Activated T-helper 1 cell treated with anti-CD3 and anti-CD28 coated beads, Interleukin-12 subunit alpha, Interleukin-12 subunit beta, Interleukin-2, Interleukin-4 antibody, amounts not matched to agents 30 ng/mL and 10 ng/mL and 1 ng/mL, durations not matched to agents 14 hours and 24 hours and 36 hours (primary cell): ENCODE data around the gene SYNGR2. TPM values are rescaled to one million over a fixed set of nuclear protein-coding genes. Genes with fewer than 3 reads are reported as not detected.
"Not testable (repeated sequence)": the region's sequence is repeated elsewhere in the genome, so short reads cannot be mapped to it uniquely, and the experiment has no call there.

Source experiments
- DNase-seq: peaks from one replicate; pipeline ENCODE4 v3.0.0; 2021; ENCODE audit warnings: low spot score
- H3K27ac Mint-ChIP-seq: one replicate; pipeline ENCODE4 v1.8.0; 2021; ENCODE audit warnings: mild to moderate bottlenecking, mixed read lengths
- H3K27me3 Mint-ChIP-seq: one replicate; pipeline ENCODE4 v1.8.0; 2022; ENCODE audit warnings: mild to moderate bottlenecking, moderate library complexity, mixed read lengths; ENCODE audit not compliant: insufficient read depth
- H3K36me3 Mint-ChIP-seq: one replicate; pipeline ENCODE4 v1.8.0; 2021; ENCODE audit warnings: low read depth, mixed read lengths
- H3K4me1 Mint-ChIP-seq: one replicate; pipeline ENCODE4 v1.8.0; 2021; ENCODE audit warnings: low read depth, mixed read lengths
- H3K4me3 Mint-ChIP-seq: one replicate; pipeline ENCODE4 v1.8.0; 2021; ENCODE audit warnings: mild to moderate bottlenecking, moderate library complexity, mixed read lengths
- H3K9me3 Mint-ChIP-seq: one replicate; pipeline ENCODE4 v1.8.0; 2021; ENCODE audit warnings: mixed read lengths
- intact Hi-C: fragments of 100-400 bp; cut with micrococcal nuclease; formaldehyde crosslinking; loops from one replicate; pipeline ENCODE4 v1.15.1; 2024
- total RNA-seq: library from RNA; stranded (reverse); gene quantifications from 2 replicates; pipeline ENCODE4 v1.2.3, GENCODE V29; 2022

The SYNGR2 gene
- total RNA-seq, 1 donor from 2014 or later: 131 TPM

DNA sequence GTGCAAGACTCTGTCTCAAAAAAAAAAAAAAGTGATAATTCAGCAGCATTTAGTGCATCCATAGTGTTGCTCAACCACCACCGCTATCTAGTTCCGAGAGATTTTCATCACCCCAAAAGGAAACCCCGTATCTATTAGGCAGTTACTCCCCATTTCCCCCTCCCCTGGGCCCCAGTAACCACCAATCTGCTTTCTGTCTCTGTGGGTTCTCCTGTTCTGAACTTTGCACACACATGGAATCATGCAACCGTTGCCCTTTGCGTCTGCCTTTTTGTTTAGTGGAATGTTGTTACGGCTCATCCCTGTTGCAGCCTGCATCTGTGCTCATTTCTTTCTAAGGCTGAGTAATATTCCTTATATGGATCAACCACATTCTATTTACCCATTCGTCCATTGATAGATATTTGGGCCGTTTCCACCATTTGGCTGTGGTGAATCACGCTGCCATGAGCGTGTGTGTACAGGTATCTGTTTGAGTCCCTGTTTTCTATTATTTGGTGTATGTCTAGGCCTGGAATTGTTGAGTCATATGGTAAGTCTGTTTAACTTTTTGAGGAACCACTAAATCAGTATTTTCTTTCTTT is 8.7 kb upstream of the SYNGR2 start:
- H3K27me3 Mint-ChIP-seq: no peaks in the 10 kb centered on the region
- H3K36me3 Mint-ChIP-seq: no peaks in the 10 kb centered on the region
- intact Hi-C loops: no loop called here
- no peaks in the 10 kb centered on the region for H3K9me3 Mint-ChIP-seq
- no peak for DNase-seq
- peaks cover 7% of the 10 kb centered on the region for H3K4me1 Mint-ChIP-seq
- peak overlapping the region; percentile 2 for H3K27ac Mint-ChIP-seq
- no peak overlapping the region for H3K4me3 Mint-ChIP-seq

DNA sequence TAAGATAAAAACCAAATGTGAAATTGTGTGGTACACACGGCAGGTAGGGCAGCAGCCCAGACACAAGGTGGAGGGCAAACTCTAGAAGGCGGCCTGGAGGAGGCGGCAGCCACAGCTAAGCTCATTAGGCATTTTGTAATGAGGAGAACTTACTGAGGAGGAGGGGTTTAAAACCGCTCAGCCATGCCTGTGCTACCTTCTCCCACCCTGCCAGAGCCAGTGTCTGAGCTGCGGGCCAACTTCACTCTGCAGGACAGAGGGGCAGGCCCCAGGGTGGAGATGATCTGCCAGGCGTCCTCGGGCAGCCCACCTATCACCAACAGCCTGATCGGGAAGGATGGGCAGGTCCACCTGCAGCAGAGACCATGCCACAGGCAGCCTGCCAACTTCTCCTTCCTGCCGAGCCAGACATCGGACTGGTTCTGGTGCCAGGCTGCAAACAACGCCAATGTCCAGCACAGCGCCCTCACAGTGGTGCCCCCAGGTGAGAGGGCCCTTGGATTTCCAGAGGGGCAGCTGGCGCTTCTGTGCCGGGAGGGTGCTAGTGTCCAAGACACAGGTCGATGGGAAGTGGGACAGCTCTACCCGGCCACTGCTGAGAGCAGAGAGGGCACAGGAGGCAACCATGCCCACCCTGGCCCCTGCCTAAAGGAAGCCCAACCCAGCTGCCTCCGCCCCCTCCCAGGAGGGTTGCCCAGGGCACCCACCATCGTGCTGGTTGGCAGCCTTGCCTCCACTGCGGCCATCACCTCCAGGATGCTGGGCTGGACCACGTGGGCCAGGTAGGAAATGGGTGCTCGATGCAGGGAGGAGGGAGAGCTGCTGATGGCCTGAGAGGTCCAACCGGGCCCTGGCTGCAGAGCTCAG is 4.3 kb upstream of the SYNGR2 start:
- H3K4me3 Mint-ChIP-seq: no peak overlapping the region
- H3K27ac Mint-ChIP-seq: no peak overlapping the region
- intact Hi-C loops: no loop called here
- H3K27me3 Mint-ChIP-seq: peaks cover 2% of the 10 kb centered on the region
- no peak for DNase-seq
- no peaks in the 10 kb centered on the region for H3K36me3 Mint-ChIP-seq
- peaks cover 7% of the 10 kb centered on the region for H3K4me1 Mint-ChIP-seq
- H3K9me3 Mint-ChIP-seq: no peaks in the 10 kb centered on the region

- intact Hi-C loops: no loop called here
- H3K4me1 Mint-ChIP-seq: peaks cover 1% of the 10 kb centered on the region
- H3K27ac Mint-ChIP-seq: no peak overlapping the region
Measured at GRCh38 chr17:78164748-78165607, 3.4 kb upstream of the SYNGR2 start.

DNA sequence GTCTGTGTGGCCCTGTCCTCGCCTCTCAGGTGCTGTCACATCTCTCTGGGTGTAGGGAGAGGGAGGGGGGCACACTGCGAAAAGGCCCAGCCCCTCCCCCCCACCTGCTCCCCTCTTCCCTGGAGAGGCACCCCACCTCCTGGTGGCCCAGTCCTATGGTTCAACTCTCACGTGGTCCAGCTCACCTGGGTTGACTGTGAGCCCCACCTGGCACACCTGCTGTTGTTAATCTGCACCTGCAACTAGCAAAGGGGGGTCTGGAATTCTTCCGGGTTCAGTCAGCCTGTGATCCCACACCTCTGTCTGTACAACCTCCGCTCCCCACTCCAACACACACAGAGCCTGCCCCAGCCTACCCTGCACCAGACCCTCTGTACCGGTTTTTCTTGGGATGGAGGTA is 2.0 kb upstream of the SYNGR2 start:
- Mint-ChIP-seq H3K4me1 (peaks cover 9% of the 10 kb centered on the region), H3K9me3 (no peaks in the 10 kb centered on the region), H3K27me3 (peaks cover 2% of the 10 kb centered on the region), H3K36me3 (no peaks in the 10 kb centered on the region), H3K27ac (no peak overlapping the region), H3K4me3 (peak overlapping the region; percentile 19)
- no peak for DNase-seq
- intact Hi-C loops: no loop called here

More at GRCh38 chr17:78164748-78165607, 3.4 kb upstream of the SYNGR2 start:
- no peaks in the 10 kb centered on the region for H3K9me3 Mint-ChIP-seq
- no peak overlapping the region for H3K4me3 Mint-ChIP-seq
- no peak for DNase-seq
- peaks cover 2% of the 10 kb centered on the region for H3K27me3 Mint-ChIP-seq
- no peaks in the 10 kb centered on the region for H3K36me3 Mint-ChIP-seq

DNA sequence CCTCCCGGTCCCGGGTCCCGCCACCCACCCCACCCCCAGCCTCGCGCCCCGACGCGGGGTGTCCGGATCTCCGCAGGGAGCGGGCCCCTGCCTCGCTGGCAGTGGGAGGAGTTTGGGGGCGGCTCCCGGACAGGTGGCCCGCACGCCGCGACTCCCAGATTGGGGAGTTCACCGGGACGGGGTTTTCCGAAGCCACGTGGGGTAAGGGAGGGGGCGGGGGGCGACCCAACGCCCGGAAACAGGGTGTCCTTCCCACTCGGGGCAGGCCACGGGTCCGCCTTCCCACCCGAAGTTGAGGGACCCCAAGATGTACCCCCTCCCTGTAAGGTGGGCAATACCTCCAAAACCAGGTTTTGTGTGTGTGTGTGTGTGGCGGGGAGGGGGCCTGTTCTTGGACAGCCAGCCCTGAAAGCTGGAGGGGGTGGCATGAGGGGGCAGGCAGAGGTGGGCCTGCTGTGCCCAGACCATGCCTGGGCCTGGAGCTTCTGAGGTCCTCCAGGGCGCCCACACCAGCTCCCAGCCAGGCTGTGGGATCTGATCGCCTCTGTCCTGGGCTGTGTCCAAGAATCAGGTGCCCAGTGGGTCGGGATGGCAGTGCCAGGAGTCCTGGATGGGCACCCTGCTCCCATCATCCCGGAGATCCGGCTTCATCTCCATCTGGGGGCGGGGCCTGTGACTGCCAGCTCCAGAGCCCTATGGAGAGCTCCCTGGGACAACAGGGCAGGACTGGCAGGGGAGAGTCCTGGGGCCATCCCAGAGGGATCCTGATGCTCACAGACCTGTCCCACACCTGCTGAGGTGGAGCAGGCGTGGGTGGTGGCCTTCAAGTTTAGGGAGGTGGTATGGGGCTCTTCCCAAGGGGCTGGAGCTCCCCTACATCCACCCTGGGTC is 767 bp downstream of the SYNGR2 start:
- intact Hi-C loops: loop anchor here (1.0 to 2.0 kb wide), 4 partner anchors 18 to 56 kb away; partner anchors contain the start of genes AFMID, TK1 and TMC6
- Mint-ChIP-seq H3K9me3 (no peaks in the 10 kb centered on the region), H3K4me1 (peaks cover 36% of the 10 kb centered on the region), H3K36me3 (peaks cover 19% of the 10 kb centered on the region), H3K27ac (peak overlapping the region; percentile 48), H3K27me3 (peaks cover 2% of the 10 kb centered on the region), H3K4me3 (peak overlapping the region; percentile 74)
- DNase-seq: peak; percentile 40

GRCh38 chr17:78170692-78171590 is 2.6 kb downstream of the SYNGR2 start:
- Mint-ChIP-seq H3K36me3 (peaks cover 19% of the 10 kb centered on the region), H3K9me3 (no peaks in the 10 kb centered on the region), H3K27me3 (peaks cover 2% of the 10 kb centered on the region), H3K4me1 (peaks cover 47% of the 10 kb centered on the region), H3K27ac (peak overlapping the region; percentile 61), H3K4me3 (peak overlapping the region; percentile 74)
- DNase-seq: no peak
- intact Hi-C loops: no loop called here

GRCh38 chr17:78171591-78172248 is 3.3 kb downstream of the SYNGR2 start:
- DNase-seq, H3K9me3 Mint-ChIP-seq, H3K27me3 Mint-ChIP-seq, intact Hi-C loops: not testable (repeated sequence)
- Mint-ChIP-seq H3K27ac (peak overlapping the region; percentile 18), H3K4me3 (peak overlapping the region; percentile 42), H3K4me1 (peaks cover 55% of the 10 kb centered on the region), H3K36me3 (peaks cover 19% of the 10 kb centered on the region)

DNA sequence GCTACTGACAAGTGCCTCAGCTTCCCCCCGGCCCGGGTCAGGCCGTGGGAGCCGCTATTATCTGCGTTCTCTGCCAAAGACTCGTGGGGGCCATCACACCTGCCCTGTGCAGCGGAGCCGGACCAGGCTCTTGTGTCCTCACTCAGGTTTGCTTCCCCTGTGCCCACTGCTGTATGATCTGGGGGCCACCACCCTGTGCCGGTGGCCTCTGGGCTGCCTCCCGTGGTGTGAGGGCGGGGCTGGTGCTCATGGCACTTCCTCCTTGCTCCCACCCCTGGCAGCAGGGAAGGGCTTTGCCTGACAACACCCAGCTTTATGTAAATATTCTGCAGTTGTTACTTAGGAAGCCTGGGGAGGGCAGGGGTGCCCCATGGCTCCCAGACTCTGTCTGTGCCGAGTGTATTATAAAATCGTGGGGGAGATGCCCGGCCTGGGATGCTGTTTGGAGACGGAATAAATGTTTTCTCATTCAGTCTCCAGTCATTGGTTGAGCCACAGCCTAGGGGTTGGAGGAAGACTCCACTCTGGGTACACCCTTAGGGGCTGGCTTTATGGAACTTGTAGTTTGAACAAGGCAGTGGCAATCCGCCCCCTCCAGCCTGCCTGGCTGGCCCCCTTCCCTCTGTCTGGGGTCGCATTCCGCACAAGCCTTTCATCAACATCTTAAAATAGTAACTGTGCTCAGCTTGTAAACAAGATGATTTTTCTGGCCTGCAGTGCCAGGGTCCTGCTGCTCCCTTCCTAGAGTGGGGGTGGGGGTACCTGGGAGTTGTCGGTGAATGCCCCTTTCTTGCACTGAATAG is 4.1 kb downstream of the SYNGR2 start:
- Mint-ChIP-seq H3K36me3 (peaks cover 19% of the 10 kb centered on the region), H3K27me3 (no peaks in the 10 kb centered on the region), H3K9me3 (no peaks in the 10 kb centered on the region), H3K4me1 (peaks cover 56% of the 10 kb centered on the region), H3K4me3 (peak overlapping the region; percentile 42), H3K27ac (peak overlapping the region; percentile 56)
- intact Hi-C loops: no loop called here
- DNase-seq: no peak

GRCh38 chr17:78173097-78173715 is 4.8 kb downstream of the SYNGR2 start:
- Mint-ChIP-seq H3K4me3 (no peak overlapping the region), H3K27ac (peak overlapping the region; percentile 82), H3K36me3 (peaks cover 19% of the 10 kb centered on the region), H3K27me3 (no peaks in the 10 kb centered on the region), H3K4me1 (peaks cover 56% of the 10 kb centered on the region), H3K9me3 (no peaks in the 10 kb centered on the region)
- intact Hi-C loops: no loop called here
- DNase-seq: no peak

- intact Hi-C loops: no loop called here
- peak overlapping the region; percentile 82 for H3K27ac Mint-ChIP-seq
- peaks cover 59% of the 10 kb centered on the region for H3K4me1 Mint-ChIP-seq
- H3K9me3 Mint-ChIP-seq: no peaks in the 10 kb centered on the region
- no peak overlapping the region for H3K4me3 Mint-ChIP-seq
- DNase-seq: no peak
- H3K27me3 Mint-ChIP-seq: no peaks in the 10 kb centered on the region
- H3K36me3 Mint-ChIP-seq: peaks cover 27% of the 10 kb centered on the region
Measured at GRCh38 chr17:78174346-78174869, 6.0 kb downstream of the SYNGR2 start.
